ENCODE data around the gene TMEM236. TPM values are rescaled to one million over a fixed set of nuclear protein-coding genes. Genes with fewer than 3 reads are reported as not detected.
A peak's percentile ranks its signal among the peaks of the same experiment; 100 is the strongest.

TMEM236 gene
- total and polyA plus RNA-seq, 2 of the 4 experiments (the other 2 are of a cell fraction) = not detected

- TF ChIP-seq RAD21 (IDR thresholded peaks at IDR 0.05; ENCODE audit: low read length) (no peak), MAFK (IDR thresholded peaks at IDR 0.05; ENCODE audit: low read depth, low read length) (no peak; the same call in 1 of the 2 replicates), NFE2L2 (IDR thresholded peaks at IDR 0.05; ENCODE audit: low read depth, low read length) (no peak), USF2 (IDR thresholded peaks at IDR 0.05; ENCODE audit: low read depth, low read length) (no peak), MXI1 (IDR thresholded peaks at IDR 0.05; ENCODE audit: borderline replicate concordance, low read depth, low read length) (no peak), CEBPB (IDR thresholded peaks at IDR 0.05; ENCODE audit: low read depth, low read length) (no peak), ELK1 (IDR thresholded peaks at IDR 0.05; ENCODE audit: borderline replicate concordance, low read depth, low read length) (no peak), FOS (IDR thresholded peaks at IDR 0.05; ENCODE audit: low read depth, low read length) (no peak), SMC3 (IDR thresholded peaks at IDR 0.05; ENCODE audit: low read depth, low read length) (no peak), BHLHE40 (IDR thresholded peaks at IDR 0.05; ENCODE audit: low read depth, low read length) (no peak), POLR2A (IDR thresholded peaks at IDR 0.05; ENCODE audit: low read depth, low read length) (no peak), RFX5 (IDR thresholded peaks at IDR 0.05; ENCODE audit: low read depth, low read length) (no peak)
- H3K4me1 ChIP-seq (ENCODE audit: control insufficient read depth, insufficient read depth, low read length) = peaks cover 6% of the 10 kb centered on the region
- peak overlapping the region; percentile 100 for H3K4me2 ChIP-seq (ENCODE audit: low read depth, low read length)
- no peak overlapping the region for H4K91ac ChIP-seq (ENCODE audit: insufficient read depth, low read depth, low read length)
- no peak overlapping the region for H2BK15ac ChIP-seq (ENCODE audit: low read depth, low read length)
- no peak overlapping the region for H3K9ac ChIP-seq (ENCODE audit: low read depth, low read length)
- H3K23ac ChIP-seq (ENCODE audit: low read depth, low read length) = no peak overlapping the region
- in situ Hi-C loops (cut with MboI; ENCODE audit: low sequenced_read_pairs) = no loop called here
- no peak overlapping the region for H3K4ac ChIP-seq (ENCODE audit: low read depth, low read length)
- H3K9me1 ChIP-seq (ENCODE audit: insufficient read depth, low read length) = 0 out of 2 replicates have a peak, but pooled peaks cover 6% of the 10 kb centered on the region
- no peak overlapping the region for H2AK9ac ChIP-seq (replicated peaks; ENCODE audit: low read depth, low read length, poor library complexity)
- no peak overlapping the region; the same call in 1 of the 2 replicates for H3K14ac ChIP-seq (replicated peaks; ENCODE audit: low read depth, low read length)
- no peaks in the 10 kb centered on the region for H3K27me3 ChIP-seq (ENCODE audit: control insufficient read depth, insufficient read depth, low read length)
- intact Hi-C loops (cut with micrococcal nuclease) = no loop called here
- H2BK20ac ChIP-seq (ENCODE audit: low read depth, low read length) = peak overlapping the region; percentile 57; the same call in 1 of the 2 replicates
- DNase-seq (peak; percentile 62), ATAC-seq (ENCODE audit: low read depth) (peak; percentile 78)
- H3K4me3 ChIP-seq (ENCODE audit: insufficient read depth, low read depth, low read length) = peak overlapping the region; percentile 48; the same call in 1 of the 2 replicates
- no peak overlapping the region; a peak in 2 of 4 replicates for H4K8ac ChIP-seq (ENCODE audit: low read depth in 2 of 2, low read length in 2 of 2)
- H2AFZ ChIP-seq (replicated peaks; ENCODE audit: low read length, poor library complexity) = peak overlapping the region; percentile 89
- no TSS peak for BruUV-seq (replicated peaks)
- peak overlapping the region; percentile 75; the same call in 1 of the 2 replicates for H4K5ac ChIP-seq (ENCODE audit: low read depth, low read length)
- H2BK120ac ChIP-seq (ENCODE audit: low read depth, low read length) = peak overlapping the region; percentile 65; the same call in 1 of the 2 replicates
- ChIA-PET CTCF (no interaction called here), POLR2A (ENCODE audit: unreplicated experiment) (no interaction called here)
- dilution Hi-C loops (cut with HindIII; ENCODE audit: low sequenced_read_pairs, unreplicated experiment) = no loop called here
- H3K9me3 ChIP-seq (ENCODE audit: control insufficient read depth, insufficient read depth, low read length) = no peaks in the 10 kb centered on the region
- peak overlapping the region; percentile 77; the same call in 1 of the 2 replicates for H3K18ac ChIP-seq (ENCODE audit: low read depth, low read length)
- H2BK5ac ChIP-seq (ENCODE audit: low read depth, low read length, poor library complexity, severe bottlenecking) = no peak overlapping the region
- H3K27ac ChIP-seq (ENCODE audit: insufficient read depth, low read length) = no peak overlapping the region
- H2AK5ac ChIP-seq (ENCODE audit: low read depth, low read length) = no peak overlapping the region
- no peak overlapping the region; the same call in 1 of the 2 replicates for H3K56ac ChIP-seq (ENCODE audit: extremely low read depth, insufficient read depth, low read length)
- H3K79me1 ChIP-seq (ENCODE audit: low read depth in 1 of 2, low read length in 2 of 2) = no peaks in the 10 kb centered on the region
- no CpG with 5 or more reads among the region's 8 CpGs for WGBS, 2 experiments (ENCODE audit: extremely low coverage in 2 of 2, insufficient read length in 1 of 2)
- H3K36me3 ChIP-seq (ENCODE audit: control insufficient read depth, insufficient read depth, low read length) = no peaks in the 10 kb centered on the region
- H4K20me1 ChIP-seq (ENCODE audit: insufficient read depth, low read length) = no peaks in the 10 kb centered on the region
Observed at GRCh38 chr10:17836942-17837341, 84.9 kb downstream of the TMEM236 start.
